Activated CD8-positive, alpha-beta memory T cell treated with anti-CD3 and anti-CD28 coated beads, Interleukin-2, amount 50 U/mL, for 1 hour (primary cell): ENCODE data around the gene NOSIP.
A peak's percentile ranks its signal among the peaks of the same experiment; 100 is the strongest.

Source experiments
- DNase-seq: peaks from one replicate; pipeline ENCODE4 v3.0.0-alpha.2; 2020; ENCODE audit errors: extremely low read depth

NOSIP gene

GRCh38 chr19:49573009-49573408, 7.3 kb downstream of the NOSIP start:
- DNase-seq = no peak

GRCh38 chr19:49570997-49571676, 9.2 kb downstream of the NOSIP start:
- DNase-seq = no peak

- no peak for DNase-seq
Measured at GRCh38 chr19:49570138-49570856, 10.1 kb downstream of the NOSIP start.

GRCh38 chr19:49567861-49568441, 12.4 kb downstream of the NOSIP start:
- peak; percentile 81 for DNase-seq

- DNase-seq = no peak
Measured at GRCh38 chr19:49566302-49566701, 14.1 kb downstream of the NOSIP start.

GRCh38 chr19:49565261-49565660, 15.1 kb downstream of the NOSIP start:
- no peak for DNase-seq

GRCh38 chr19:49564616-49565045, 15.7 kb downstream of the NOSIP start:
- DNase-seq = no peak

GRCh38 chr19:49560358-49560900, 19.9 kb downstream of the NOSIP start:
- DNase-seq = no peak

- DNase-seq = no peak
Measured at GRCh38 chr19:49559928-49560327, 20.4 kb downstream of the NOSIP start.

- DNase-seq = no peak
Measured at GRCh38 chr19:49559443-49559842, 20.9 kb downstream of the NOSIP start.

- no peak for DNase-seq
Measured at GRCh38 chr19:49558591-49558990, 21.8 kb downstream of the NOSIP start.

- no peak for DNase-seq
Measured at GRCh38 chr19:49557641-49558325, 22.6 kb downstream of the NOSIP start.

GRCh38 chr19:49556412-49557398, 23.7 kb downstream of the NOSIP start:
- DNase-seq = no peak

GRCh38 chr19:49555600-49556411, 24.6 kb downstream of the NOSIP start:
- no peak for DNase-seq

- DNase-seq = no peak
Measured at GRCh38 chr19:49554701-49555181, 25.6 kb downstream of the NOSIP start.

- DNase-seq = no peak
Measured at GRCh38 chr19:49553451-49554271, 26.7 kb downstream of the NOSIP start.

- no peak for DNase-seq
Measured at GRCh38 chr19:49552749-49553148, 27.6 kb downstream of the NOSIP start.

- no peak for DNase-seq
Measured at GRCh38 chr19:49551531-49551930, 28.8 kb downstream of the NOSIP start.

- DNase-seq = no peak
Measured at GRCh38 chr19:49549045-49549444, 31.3 kb downstream of the NOSIP start.
